Trophoblast cell (in vitro differentiated cells and primary cell): ENCODE data around the gene UNC13B.

Source experiments
- DNase-seq, 2 donors: peaks; one replicate each; pipeline ENCODE4 v3.0.0-alpha.2; 2016
- H2AFZ ChIP-seq: 2 replicates; pipeline ENCODE4 v1.6.1; 2013; ENCODE audit warnings: low read length, moderate library complexity, mild to moderate bottlenecking; ENCODE audit not compliant: insufficient read depth, poor library complexity
- H2AK5ac ChIP-seq: 2 replicates; pipeline ENCODE4 v1.6.1; 2013; ENCODE audit warnings: mild to moderate bottlenecking, low read length
- H2BK120ac ChIP-seq: 2 replicates; pipeline ENCODE4 v1.6.1; 2013; ENCODE audit warnings: low read length, mild to moderate bottlenecking, moderate library complexity; ENCODE audit not compliant: insufficient read depth, poor library complexity
- H2BK12ac ChIP-seq: 2 replicates; pipeline ENCODE4 v1.6.1; 2013; ENCODE audit warnings: mild to moderate bottlenecking, low read length, moderate library complexity
- H2BK5ac ChIP-seq: 2 replicates; pipeline ENCODE4 v1.6.1; 2013; ENCODE audit warnings: low read length, low read depth, moderate library complexity, mild to moderate bottlenecking; ENCODE audit not compliant: poor library complexity
- H3K14ac ChIP-seq: 2 replicates; pipeline ENCODE4 v1.6.1; 2013; ENCODE audit warnings: mild to moderate bottlenecking, low read length
- H3K18ac ChIP-seq: 2 replicates; pipeline ENCODE4 v1.6.1; 2013; ENCODE audit warnings: mild to moderate bottlenecking, low read length
- H3K23ac ChIP-seq: 2 replicates; pipeline ENCODE4 v1.6.1; 2013; ENCODE audit warnings: low read length
- H3K27ac ChIP-seq: 2 replicates; pipeline ENCODE4 v1.5.1; 2013; ENCODE audit warnings: low read depth, mild to moderate bottlenecking, inconsistent platforms, low read length, moderate library complexity
- H3K27me3 ChIP-seq: 2 replicates; pipeline ENCODE4 v1.6.1; 2013; ENCODE audit warnings: inconsistent platforms, mild to moderate bottlenecking, low read length, moderate library complexity; ENCODE audit not compliant: insufficient read depth
- H3K36me3 ChIP-seq, 2 experiments: 1 replicate in 1 of 2; 2 replicates in 1 of 2; pipeline ENCODE4 v1.6.1; 2013; ENCODE audit warnings: low read length in 2 of 2, mild to moderate bottlenecking in 2 of 2, moderate library complexity in 1 of 2; ENCODE audit not compliant: insufficient read depth in 2 of 2, control insufficient read depth in 1 of 2
- H3K4ac ChIP-seq: 2 replicates; pipeline ENCODE4 v1.6.1; 2013; ENCODE audit warnings: low read depth, mild to moderate bottlenecking, low read length, moderate library complexity
- H3K4me1 ChIP-seq, 2 experiments: 1 replicate in 1 of 2; 2 replicates in 1 of 2; pipeline ENCODE4 v1.6.1; 2013; ENCODE audit warnings: low read length in 2 of 2, mild to moderate bottlenecking in 2 of 2, moderate library complexity in 1 of 2; ENCODE audit not compliant: insufficient read depth in 2 of 2, control insufficient read depth in 1 of 2
- H3K4me2 ChIP-seq: 2 replicates; pipeline ENCODE4 v1.6.1; 2013; ENCODE audit warnings: inconsistent platforms, mild to moderate bottlenecking, low read length, moderate library complexity
- H3K4me3 ChIP-seq: 2 replicates; pipeline ENCODE4 v1.5.1; 2013; ENCODE audit warnings: mild to moderate bottlenecking, low read depth, low read length, inconsistent platforms
- H3K79me1 ChIP-seq: one replicate; pipeline ENCODE4 v1.6.1; 2013; ENCODE audit warnings: low read length
- H3K79me2 ChIP-seq: 2 replicates; pipeline ENCODE4 v1.6.1; 2013; ENCODE audit warnings: low read length, mild to moderate bottlenecking; ENCODE audit not compliant: control insufficient read depth, insufficient read depth, poor library complexity
- H3K9ac ChIP-seq: 2 replicates; pipeline ENCODE4 v1.6.1; 2013; ENCODE audit warnings: mild to moderate bottlenecking, low read length
- H3K9me3 ChIP-seq: 2 replicates; pipeline ENCODE4 v1.6.1; 2013; ENCODE audit warnings: low read depth, mild to moderate bottlenecking, control low read depth, inconsistent platforms, low read length; ENCODE audit not compliant: insufficient read depth
- H4K12ac ChIP-seq: 2 replicates; pipeline ENCODE4 v1.6.1; 2013; ENCODE audit warnings: low read depth, mild to moderate bottlenecking, low read length, moderate library complexity
- H4K8ac ChIP-seq: 2 replicates; pipeline ENCODE4 v1.6.1; 2013; ENCODE audit warnings: low read depth, mild to moderate bottlenecking, low read length, moderate library complexity
- H4K91ac ChIP-seq: one replicate; pipeline ENCODE4 v1.6.1; 2013; ENCODE audit warnings: low read depth, mild to moderate bottlenecking, low read length, moderate library complexity
- WGBS: extraction: QIAGEN DNeasy Blood & Tissue Kit; methylation state at CpG from one replicate; pipeline ENCODE4 v1.1.7; 2013; ENCODE audit warnings: missing lambda C conversion rate; ENCODE audit not compliant: insufficient read length, insufficient coverage; ENCODE audit errors: extremely low coverage; 5-methylcytosine and 5-hydroxymethylcytosine counted together

Gene UNC13B

GRCh38 chr9:35273591-35273990 lies 111.8 kb downstream of the UNC13B start:
- no peaks in the 10 kb centered on the region for H3K27me3 ChIP-seq
- no peak overlapping the region for H3K4ac ChIP-seq
- H4K91ac ChIP-seq = no peak overlapping the region
- no peaks in the 10 kb centered on the region for H3K9me3 ChIP-seq
- H4K12ac ChIP-seq = no peak overlapping the region
- no peak overlapping the region for H2BK12ac ChIP-seq
- no peak overlapping the region for H3K4me2 ChIP-seq
- no peak overlapping the region for H3K4me3 ChIP-seq
- no peak overlapping the region for H3K27ac ChIP-seq
- no peak overlapping the region for H3K18ac ChIP-seq
- H2AK5ac ChIP-seq = no peak overlapping the region
- no peaks in the 10 kb centered on the region for H3K79me2 ChIP-seq
- no peak overlapping the region for H2AFZ ChIP-seq
- H3K14ac ChIP-seq = no peak overlapping the region
- no peaks in the 10 kb centered on the region for H3K79me1 ChIP-seq
- H2BK120ac ChIP-seq = no peak overlapping the region
- no peaks in the 10 kb centered on the region for H3K36me3 ChIP-seq
- no peak for DNase-seq
- H3K23ac ChIP-seq = no peak overlapping the region
- WGBS = no CpG with 5 or more reads among the region's 5 CpGs
- no peak overlapping the region for H3K9ac ChIP-seq
- no peak overlapping the region for H4K8ac ChIP-seq
- H2BK5ac ChIP-seq = no peak overlapping the region
- no peaks in the 10 kb centered on the region for H3K4me1 ChIP-seq

GRCh38 chr9:35274993-35275392 lies 113.2 kb downstream of the UNC13B start:
- Histone ChIP-seq H3K79me2 (no peaks in the 10 kb centered on the region), H3K4me3 (no peak overlapping the region), H2BK120ac (no peak overlapping the region), H3K23ac (no peak overlapping the region), H3K9ac (no peak overlapping the region), H2AFZ (no peak overlapping the region), H3K18ac (no peak overlapping the region), H4K12ac (no peak overlapping the region), H4K8ac (no peak overlapping the region), H3K36me3 (no peaks in the 10 kb centered on the region), H3K4me2 (no peak overlapping the region), H3K27me3 (no peaks in the 10 kb centered on the region), H3K27ac (no peak overlapping the region), H2AK5ac (no peak overlapping the region), H4K91ac (no peak overlapping the region), H3K4ac (no peak overlapping the region), H2BK12ac (no peak overlapping the region), H3K79me1 (no peaks in the 10 kb centered on the region), H3K14ac (no peak overlapping the region), H3K4me1 (no peaks in the 10 kb centered on the region), H3K9me3 (no peaks in the 10 kb centered on the region), H2BK5ac (no peak overlapping the region)
- DNase-seq = no peak
- WGBS = no CpG with 5 or more reads among the region's 2 CpGs

- no peak overlapping the region for H4K12ac ChIP-seq
- no peak overlapping the region for H3K14ac ChIP-seq
- no peaks in the 10 kb centered on the region for H3K9me3 ChIP-seq
- no peaks in the 10 kb centered on the region for H3K27me3 ChIP-seq
- no peak overlapping the region for H3K18ac ChIP-seq
- no peak overlapping the region for H3K23ac ChIP-seq
- no peak for DNase-seq
- no CpG with 5 or more reads among the region's 1 CpG for WGBS
- no peak overlapping the region for H2BK5ac ChIP-seq
- no peak overlapping the region for H4K91ac ChIP-seq
- H2AFZ ChIP-seq = no peak overlapping the region
- H3K79me2 ChIP-seq = no peaks in the 10 kb centered on the region
- no peak overlapping the region for H3K4me2 ChIP-seq
- H3K27ac ChIP-seq = no peak overlapping the region
- H3K4me3 ChIP-seq = no peak overlapping the region
- no peak overlapping the region for H4K8ac ChIP-seq
- no peak overlapping the region for H2BK12ac ChIP-seq
- H3K4me1 ChIP-seq = no peaks in the 10 kb centered on the region
- H2BK120ac ChIP-seq = no peak overlapping the region
- H3K79me1 ChIP-seq = no peaks in the 10 kb centered on the region
- H3K9ac ChIP-seq = no peak overlapping the region
- H2AK5ac ChIP-seq = no peak overlapping the region
- no peak overlapping the region for H3K4ac ChIP-seq
- H3K36me3 ChIP-seq = no peaks in the 10 kb centered on the region
These were observed 115.3 kb downstream of the UNC13B start for GRCh38 chr9:35277171-35277520.

GRCh38 chr9:35277628-35278359 lies 116.0 kb downstream of the UNC13B start:
- H2AK5ac ChIP-seq = no peak overlapping the region
- H3K4me1 ChIP-seq = no peaks in the 10 kb centered on the region
- no peak overlapping the region for H2BK5ac ChIP-seq
- H2BK12ac ChIP-seq = no peak overlapping the region
- no peak overlapping the region for H2AFZ ChIP-seq
- H3K9ac ChIP-seq = no peak overlapping the region
- H4K91ac ChIP-seq = no peak overlapping the region
- H3K79me1 ChIP-seq = no peaks in the 10 kb centered on the region
- no peak overlapping the region for H3K4me3 ChIP-seq
- H3K18ac ChIP-seq = no peak overlapping the region
- no peak overlapping the region for H3K4ac ChIP-seq
- H3K14ac ChIP-seq = no peak overlapping the region
- no peaks in the 10 kb centered on the region for H3K9me3 ChIP-seq
- H3K79me2 ChIP-seq = no peaks in the 10 kb centered on the region
- no peak overlapping the region for H3K27ac ChIP-seq
- no peaks in the 10 kb centered on the region for H3K36me3 ChIP-seq
- no peak overlapping the region for H2BK120ac ChIP-seq
- H3K23ac ChIP-seq = no peak overlapping the region
- H4K12ac ChIP-seq = no peak overlapping the region
- no peak overlapping the region for H4K8ac ChIP-seq
- no CpG with 5 or more reads among the region's 7 CpGs for WGBS
- no peak for DNase-seq
- H3K27me3 ChIP-seq = no peaks in the 10 kb centered on the region
- no peak overlapping the region for H3K4me2 ChIP-seq
